Omental fat pad (tissue), 4 donors: ENCODE results near the gene MESP2. TPM values are rescaled to one million over a fixed set of nuclear protein-coding genes. Genes with fewer than 3 reads are reported as not detected.
A peak's percentile ranks its signal among the peaks of the same experiment; 100 is the strongest.
"Not testable (repeated sequence)": the region's sequence is repeated elsewhere in the genome, so short reads cannot be mapped to it uniquely, and the experiment has no call there.

Experiments used
- ATAC-seq: fragments of 150-250 bp; one replicate; pipeline ENCODE4 v1.9.1; 2016; ENCODE audit warnings: mild to moderate bottlenecking, moderate library complexity; ENCODE audit not compliant: low FRiP score
- DNase-seq: peaks from one replicate; pipeline ENCODE4 v3.0.0-alpha.2; 2019; ENCODE audit warnings: low spot score
- total RNA-seq, 4 donors: library from RNA; depleted of rRNA; stranded (reverse); fragments of >200 nt; gene quantifications; one replicate each; pipeline ENCODE4 v1.1.0, GENCODE V29; 2016
- TF ChIP-seq, protein P1 (sequence below), 3 donors: fragments of 450-650 bp; IDR thresholded peaks; one replicate each; pipeline ENCODE4 v1.5.1; 2016 to 2017; ENCODE audit warnings: antibody characterized with exemption in 3 of 3, mild to moderate bottlenecking in 3 of 3, moderate library complexity in 2 of 3

MESP2 gene
- total RNA-seq, 4 donors from 2014 or later = 0.48 TPM; not detected in 3

- ATAC-seq (no peak), DNase-seq (no peak)
- TF ChIP-seq, protein P1, sequence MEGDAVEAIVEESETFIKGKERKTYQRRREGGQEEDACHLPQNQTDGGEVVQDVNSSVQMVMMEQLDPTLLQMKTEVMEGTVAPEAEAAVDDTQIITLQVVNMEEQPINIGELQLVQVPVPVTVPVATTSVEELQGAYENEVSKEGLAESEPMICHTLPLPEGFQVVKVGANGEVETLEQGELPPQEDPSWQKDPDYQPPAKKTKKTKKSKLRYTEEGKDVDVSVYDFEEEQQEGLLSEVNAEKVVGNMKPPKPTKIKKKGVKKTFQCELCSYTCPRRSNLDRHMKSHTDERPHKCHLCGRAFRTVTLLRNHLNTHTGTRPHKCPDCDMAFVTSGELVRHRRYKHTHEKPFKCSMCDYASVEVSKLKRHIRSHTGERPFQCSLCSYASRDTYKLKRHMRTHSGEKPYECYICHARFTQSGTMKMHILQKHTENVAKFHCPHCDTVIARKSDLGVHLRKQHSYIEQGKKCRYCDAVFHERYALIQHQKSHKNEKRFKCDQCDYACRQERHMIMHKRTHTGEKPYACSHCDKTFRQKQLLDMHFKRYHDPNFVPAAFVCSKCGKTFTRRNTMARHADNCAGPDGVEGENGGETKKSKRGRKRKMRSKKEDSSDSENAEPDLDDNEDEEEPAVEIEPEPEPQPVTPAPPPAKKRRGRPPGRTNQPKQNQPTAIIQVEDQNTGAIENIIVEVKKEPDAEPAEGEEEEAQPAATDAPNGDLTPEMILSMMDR (IDR thresholded peaks at IDR 0.05) = no peak
Measured at GRCh38 chr15:89777782-89778380, 1.7 kb downstream of the MESP2 start.

DNA sequence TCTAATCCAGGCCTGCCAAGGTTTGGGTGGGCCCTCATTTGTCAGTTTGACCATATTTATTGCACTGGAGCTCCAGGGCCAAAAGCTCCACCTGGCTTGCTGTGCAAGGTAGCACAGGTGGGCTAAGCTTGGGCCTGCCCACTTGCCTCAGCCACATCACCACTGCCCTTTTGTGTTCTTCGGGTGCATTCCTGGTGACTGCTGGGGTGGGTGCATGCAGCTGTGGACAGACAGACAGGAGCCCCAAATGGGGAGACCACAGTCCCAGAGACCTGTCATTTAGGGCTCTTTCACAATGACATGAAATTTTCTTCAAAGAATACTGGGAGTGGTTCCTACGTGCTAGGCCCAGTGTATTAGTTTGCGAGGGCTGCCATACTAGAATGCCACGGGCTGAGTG lies 2.7 kb downstream of the MESP2 start:
- TF ChIP-seq, protein P1 (IDR thresholded peaks at IDR 0.05) = no peak
- ATAC-seq (no peak), DNase-seq (no peak)

GRCh38 chr15:89780601-89781000 lies 4.5 kb downstream of the MESP2 start:
- ATAC-seq = no peak
- no peak for DNase-seq
- TF ChIP-seq, protein P1 (IDR thresholded peaks at IDR 0.05) = no peak

GRCh38 chr15:89781055-89781454 lies 4.9 kb downstream of the MESP2 start:
- TF ChIP-seq, protein P1 (IDR thresholded peaks at IDR 0.05) = no peak
- ATAC-seq (no peak), DNase-seq (no peak)

DNA sequence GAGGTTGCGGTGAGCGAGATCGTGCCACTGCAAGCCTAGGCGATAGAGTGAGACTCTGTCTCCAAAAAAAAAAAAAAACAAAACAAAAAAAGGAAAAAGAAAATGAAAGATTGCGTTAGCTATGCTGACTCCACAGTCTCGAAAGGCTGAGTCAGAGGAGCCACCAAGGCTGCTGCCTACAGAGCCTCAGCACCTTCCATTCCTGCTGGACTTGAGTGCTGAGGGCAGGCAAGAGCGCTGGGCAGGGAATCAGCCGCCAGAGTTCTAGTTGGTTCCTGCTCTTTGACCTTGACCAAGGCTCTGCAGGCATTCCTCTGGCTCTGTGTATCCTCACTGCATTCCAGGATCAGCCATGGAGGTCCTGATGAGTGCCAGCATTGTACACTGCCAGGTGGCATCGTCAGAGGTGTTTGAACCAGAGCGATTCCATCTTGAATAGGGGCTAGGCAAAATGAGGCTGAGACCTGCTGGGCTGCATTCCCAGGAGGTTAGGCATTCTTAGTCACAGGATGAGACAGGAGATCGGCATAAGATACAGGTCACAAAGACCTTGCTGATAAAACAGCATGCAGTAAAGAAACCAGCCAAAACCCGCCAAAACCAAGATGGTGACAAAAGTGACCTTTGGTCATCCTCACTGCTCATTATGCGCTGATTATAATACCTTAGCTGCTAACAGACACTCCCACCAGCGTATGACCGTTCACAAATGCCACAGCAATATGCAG lies 5.9 kb downstream of the MESP2 start:
- DNase-seq = no peak
- TF ChIP-seq, protein P1 (IDR thresholded peaks at IDR 0.05) = no peak
- peak; percentile 19 for ATAC-seq

DNA sequence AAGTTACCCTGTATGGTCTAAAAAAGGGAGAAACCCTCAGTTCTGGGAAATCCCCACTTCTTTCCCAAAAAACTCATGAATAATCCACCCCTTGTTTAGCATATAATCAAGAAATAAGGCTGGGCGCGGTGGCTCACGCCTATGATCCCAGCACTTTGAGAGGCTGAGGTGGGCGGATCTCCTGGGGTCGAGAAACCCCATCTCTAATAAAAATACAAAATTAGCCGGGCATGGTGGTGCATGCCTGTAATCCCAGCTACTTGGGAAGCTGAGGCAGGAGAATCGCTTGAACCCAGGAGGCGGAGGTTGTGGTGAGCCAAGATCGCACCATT lies 6.5 kb downstream of the MESP2 start:
- not testable (repeated sequence) for DNase-seq, ATAC-seq

GRCh38 chr15:89783111-89783860 lies 7.2 kb downstream of the MESP2 start:
- no peak for DNase-seq
- ATAC-seq = peak; percentile 41
- TF ChIP-seq, protein P1 (IDR thresholded peaks at IDR 0.05) = no peak
